Activated naive CD8-positive, alpha-beta T cell treated with anti-CD3 and anti-CD28 coated beads for 36 hours (primary cell): ENCODE data around the gene SCAF1. TPM values are rescaled to one million over a fixed set of nuclear protein-coding genes. Genes with fewer than 3 reads are reported as not detected.

Source experiments
- DNase-seq: peaks from one replicate; pipeline ENCODE4 v3.0.0; 2021
- H3K27ac Mint-ChIP-seq: one replicate; pipeline ENCODE4 v1.8.0; 2022; ENCODE audit warnings: mild to moderate bottlenecking, moderate library complexity, mixed read lengths
- H3K27me3 Mint-ChIP-seq: one replicate; pipeline ENCODE4 v1.8.0; 2022; ENCODE audit warnings: mild to moderate bottlenecking, mixed read lengths
- H3K36me3 Mint-ChIP-seq: one replicate; pipeline ENCODE4 v1.8.0; 2021; ENCODE audit warnings: mild to moderate bottlenecking, mixed read lengths
- H3K4me1 Mint-ChIP-seq: one replicate; pipeline ENCODE4 v1.8.0; 2021; ENCODE audit warnings: mixed read lengths
- H3K4me3 Mint-ChIP-seq: one replicate; pipeline ENCODE4 v1.8.0; 2022; ENCODE audit warnings: mild to moderate bottlenecking, moderate library complexity, mixed read lengths
- H3K9me3 Mint-ChIP-seq: one replicate; pipeline ENCODE4 v1.8.0; 2022; ENCODE audit warnings: mixed read lengths
- total RNA-seq, 2 experiments: library from RNA; stranded (reverse); gene quantifications; one replicate each; pipeline ENCODE4 v1.2.3, GENCODE V29; 2021

The SCAF1 gene
- total RNA-seq, 2 experiments from 2014 or later: 58.9 to 62.2 TPM

- H3K27me3 Mint-ChIP-seq: no peaks in the 10 kb centered on the region
- peak; percentile 98 for DNase-seq
- peaks cover 27% of the 10 kb centered on the region for H3K4me1 Mint-ChIP-seq
- H3K4me3 Mint-ChIP-seq: peak within 1 kb of the TSS; percentile 95
- H3K27ac Mint-ChIP-seq: peak within 1 kb of the TSS; percentile 92
- no peaks in the 10 kb centered on the region for H3K9me3 Mint-ChIP-seq
- H3K36me3 Mint-ChIP-seq: peaks cover 10% of the 10 kb centered on the region
Measured at GRCh38 chr19:49665351-49666119, 23.5 kb downstream of the SCAF1 start, which contains the start of the genes BCL2L12 and IRF3. BCL2L12 (plus strand) TSS chr19:49665933; CDS start chr19:49666693, 760 bp downstream. IRF3 (minus strand) TSS chr19:49665857; CDS start chr19:49664838, 1,019 bp downstream.

DNA sequence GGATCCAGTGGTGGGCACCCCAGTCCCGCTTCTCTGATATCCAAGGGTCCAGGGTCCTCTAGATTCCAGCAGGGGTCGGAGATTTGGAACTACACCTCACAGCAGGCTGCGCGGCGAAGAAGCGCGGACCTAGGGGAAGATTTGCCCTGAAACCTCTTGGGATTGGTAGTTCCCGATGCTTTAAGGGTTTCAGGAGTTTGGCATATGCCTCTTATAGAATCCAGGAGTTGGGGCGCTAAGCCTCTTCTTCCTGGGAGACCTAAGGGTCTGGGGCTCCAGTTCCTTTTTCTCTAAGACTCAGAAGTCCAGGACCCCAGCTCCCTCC is 24.1 kb downstream of the SCAF1 start:
- no peak for DNase-seq
- peaks cover 10% of the 10 kb centered on the region for H3K36me3 Mint-ChIP-seq
- H3K4me3 Mint-ChIP-seq: peak overlapping the region; percentile 95
- peak overlapping the region; percentile 92 for H3K27ac Mint-ChIP-seq
- peaks cover 27% of the 10 kb centered on the region for H3K4me1 Mint-ChIP-seq
- H3K27me3 Mint-ChIP-seq: no peaks in the 10 kb centered on the region
- H3K9me3 Mint-ChIP-seq: no peaks in the 10 kb centered on the region

GRCh38 chr19:49667473-49667872 is 25.5 kb downstream of the SCAF1 start:
- Mint-ChIP-seq H3K9me3 (no peaks in the 10 kb centered on the region), H3K4me1 (peaks cover 34% of the 10 kb centered on the region), H3K36me3 (peaks cover 16% of the 10 kb centered on the region), H3K4me3 (peak overlapping the region; percentile 95), H3K27me3 (no peaks in the 10 kb centered on the region), H3K27ac (no peak overlapping the region)
- no peak for DNase-seq

DNA sequence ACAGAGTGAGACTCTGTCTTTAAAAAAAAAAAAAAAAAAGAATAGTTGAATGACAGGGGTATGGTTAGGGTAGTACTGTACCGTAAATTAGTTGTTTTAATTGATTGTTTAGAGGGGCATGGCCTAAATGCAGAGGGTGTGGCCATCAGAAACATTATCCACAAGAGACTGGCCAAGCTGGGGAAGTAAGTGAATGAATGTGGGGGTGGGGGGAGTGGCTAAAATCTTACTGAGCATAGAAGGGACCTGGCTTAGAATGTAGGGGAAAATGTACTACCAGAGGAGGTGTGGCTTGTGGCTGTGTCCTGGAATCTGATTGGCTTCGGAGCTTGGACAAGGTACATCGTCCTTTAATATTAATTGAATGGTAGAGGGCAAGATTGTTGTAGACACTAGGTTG is 27.5 kb downstream of the SCAF1 start:
- Mint-ChIP-seq H3K27ac (no peak overlapping the region), H3K27me3 (no peaks in the 10 kb centered on the region), H3K9me3 (no peaks in the 10 kb centered on the region), H3K4me3 (no peak overlapping the region), H3K4me1 (peaks cover 19% of the 10 kb centered on the region), H3K36me3 (peaks cover 10% of the 10 kb centered on the region)
- no peak for DNase-seq

DNA sequence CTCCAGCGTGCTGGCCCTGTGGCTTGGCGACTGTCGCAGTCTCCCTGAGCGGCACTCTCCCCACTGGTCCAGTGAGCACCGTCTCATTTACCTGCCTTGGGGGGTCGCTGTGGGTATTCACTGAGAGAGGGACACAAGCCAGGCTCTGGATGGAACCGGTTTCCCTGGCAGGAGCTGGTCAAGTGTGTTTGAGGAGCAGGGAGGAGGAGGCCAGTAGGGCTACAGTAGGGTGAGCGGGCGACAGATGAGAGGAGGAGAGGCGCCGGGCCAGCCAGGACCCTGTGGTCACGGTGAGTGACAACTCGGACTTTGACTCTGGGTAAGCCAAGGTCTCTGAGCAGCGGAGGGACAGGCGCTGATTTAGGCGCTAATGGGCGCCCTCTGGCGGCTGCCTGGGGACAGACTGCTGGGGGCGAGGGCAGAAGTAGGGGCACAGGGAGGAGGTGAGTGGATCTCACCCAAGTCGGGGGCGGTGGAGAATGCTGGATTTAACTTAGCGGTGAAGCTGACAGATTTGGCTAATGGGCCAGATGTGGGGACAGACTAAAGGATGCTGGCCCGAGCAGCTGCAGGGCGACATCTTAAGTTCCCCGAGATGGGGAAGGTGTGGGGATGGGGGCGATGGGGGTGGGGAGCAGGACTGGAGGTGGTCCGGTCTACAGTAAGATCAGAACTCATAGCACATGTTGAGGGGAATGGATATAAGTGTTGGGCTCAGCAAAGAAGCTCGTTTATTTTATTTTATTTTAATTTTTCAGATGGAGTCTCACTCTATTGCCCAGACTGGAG is 30.3 kb downstream of the SCAF1 start:
- Mint-ChIP-seq H3K27me3 (peaks cover 4% of the 10 kb centered on the region), H3K9me3 (no peaks in the 10 kb centered on the region), H3K27ac (no peak overlapping the region), H3K4me1 (peaks cover 17% of the 10 kb centered on the region), H3K4me3 (peak overlapping the region; percentile 26), H3K36me3 (peaks cover 6% of the 10 kb centered on the region)
- peak; percentile 75 for DNase-seq

- peaks cover 27% of the 10 kb centered on the region for H3K4me1 Mint-ChIP-seq
- DNase-seq: no peak
- H3K4me3 Mint-ChIP-seq: peak overlapping the region; percentile 92
- H3K9me3 Mint-ChIP-seq: no peaks in the 10 kb centered on the region
- H3K27ac Mint-ChIP-seq: peak overlapping the region; percentile 99
- H3K27me3 Mint-ChIP-seq: peaks cover 4% of the 10 kb centered on the region
- peaks cover 25% of the 10 kb centered on the region for H3K36me3 Mint-ChIP-seq
Measured at GRCh38 chr19:49676136-49676783, 34.3 kb downstream of the SCAF1 start.

DNA sequence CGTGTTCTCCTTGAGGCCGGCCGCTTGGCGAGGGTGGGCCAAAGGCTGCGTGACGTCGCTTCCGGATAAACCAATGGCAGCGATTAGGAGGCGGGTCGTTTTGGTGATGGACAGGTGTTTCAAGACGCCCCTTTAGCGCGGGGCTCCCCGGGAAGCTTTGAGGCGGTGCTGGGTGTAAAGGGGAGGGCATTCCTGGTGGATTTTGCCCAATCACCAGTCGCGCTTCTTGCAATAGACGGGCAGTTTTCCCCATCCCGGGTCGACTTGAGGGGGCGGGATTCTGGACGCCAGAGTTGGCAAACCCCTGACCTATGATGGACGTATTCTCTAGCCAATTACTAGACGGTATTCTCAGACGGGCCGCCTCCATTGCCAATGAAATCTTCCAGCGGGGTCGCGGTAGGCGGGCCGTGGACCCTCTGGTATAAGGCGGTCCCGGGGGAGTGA is 34.8 kb downstream of the SCAF1 start:
- Mint-ChIP-seq H3K4me1 (peaks cover 27% of the 10 kb centered on the region), H3K27me3 (peaks cover 4% of the 10 kb centered on the region), H3K4me3 (peak overlapping the region; percentile 92), H3K27ac (peak overlapping the region; percentile 99), H3K9me3 (no peaks in the 10 kb centered on the region), H3K36me3 (peaks cover 26% of the 10 kb centered on the region)
- DNase-seq: peak; percentile 99

DNA sequence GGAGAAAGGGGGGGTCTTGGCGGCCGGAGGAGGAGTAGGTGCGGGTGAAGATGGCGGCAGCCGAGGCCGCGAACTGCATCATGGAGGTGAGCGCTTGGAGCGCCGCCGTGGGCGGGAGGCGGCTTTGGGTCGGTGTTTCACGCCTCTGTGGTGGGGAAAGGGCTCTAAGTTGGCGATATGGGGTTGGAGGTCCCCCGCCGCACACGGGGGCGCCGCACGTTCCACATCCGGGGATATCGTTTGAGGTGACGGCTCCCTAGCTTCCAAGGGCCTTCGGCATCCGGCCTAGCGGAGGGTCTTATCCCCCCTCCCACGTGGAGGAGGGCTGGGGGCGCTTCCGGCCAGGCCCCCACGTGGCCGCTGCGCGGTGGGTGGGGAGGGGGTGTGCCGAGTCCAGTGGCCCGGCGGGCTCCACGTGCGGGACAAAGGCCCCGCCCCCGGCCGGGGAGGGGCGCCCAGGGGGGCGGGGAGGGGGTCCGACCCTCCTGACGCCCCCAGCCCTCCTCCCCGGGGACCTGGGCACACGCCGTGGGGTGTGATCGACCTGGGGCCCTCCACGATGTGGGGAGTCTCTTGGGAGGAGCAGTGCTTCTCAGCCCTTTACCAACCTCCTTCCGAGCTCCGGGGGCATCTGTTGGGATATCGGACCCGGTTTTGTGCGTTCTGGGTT is 35.4 kb downstream of the SCAF1 start, which contains the start of gene PRMT1:
PRMT1 (plus strand) TSS at position 41 of the 670 bp plus-strand sequence; CDS start at position 51, 10 bp downstream.
- peaks cover 21% of the 10 kb centered on the region for H3K4me1 Mint-ChIP-seq
- peak within 1 kb of the TSS; percentile 94 for H3K4me3 Mint-ChIP-seq
- H3K27ac Mint-ChIP-seq: peak within 1 kb of the TSS; percentile 99
- peak; percentile 68 for DNase-seq
- no peaks in the 10 kb centered on the region for H3K9me3 Mint-ChIP-seq
- H3K36me3 Mint-ChIP-seq: peaks cover 26% of the 10 kb centered on the region
- H3K27me3 Mint-ChIP-seq: peaks cover 4% of the 10 kb centered on the region

- H3K27ac Mint-ChIP-seq: peak overlapping the region; percentile 95
- peak; percentile 82 for DNase-seq
- H3K27me3 Mint-ChIP-seq: peaks cover 4% of the 10 kb centered on the region
- no peaks in the 10 kb centered on the region for H3K9me3 Mint-ChIP-seq
- peak overlapping the region; percentile 94 for H3K4me3 Mint-ChIP-seq
- peaks cover 20% of the 10 kb centered on the region for H3K4me1 Mint-ChIP-seq
- H3K36me3 Mint-ChIP-seq: peaks cover 29% of the 10 kb centered on the region
Measured at GRCh38 chr19:49677901-49678674, 36.1 kb downstream of the SCAF1 start.

DNA sequence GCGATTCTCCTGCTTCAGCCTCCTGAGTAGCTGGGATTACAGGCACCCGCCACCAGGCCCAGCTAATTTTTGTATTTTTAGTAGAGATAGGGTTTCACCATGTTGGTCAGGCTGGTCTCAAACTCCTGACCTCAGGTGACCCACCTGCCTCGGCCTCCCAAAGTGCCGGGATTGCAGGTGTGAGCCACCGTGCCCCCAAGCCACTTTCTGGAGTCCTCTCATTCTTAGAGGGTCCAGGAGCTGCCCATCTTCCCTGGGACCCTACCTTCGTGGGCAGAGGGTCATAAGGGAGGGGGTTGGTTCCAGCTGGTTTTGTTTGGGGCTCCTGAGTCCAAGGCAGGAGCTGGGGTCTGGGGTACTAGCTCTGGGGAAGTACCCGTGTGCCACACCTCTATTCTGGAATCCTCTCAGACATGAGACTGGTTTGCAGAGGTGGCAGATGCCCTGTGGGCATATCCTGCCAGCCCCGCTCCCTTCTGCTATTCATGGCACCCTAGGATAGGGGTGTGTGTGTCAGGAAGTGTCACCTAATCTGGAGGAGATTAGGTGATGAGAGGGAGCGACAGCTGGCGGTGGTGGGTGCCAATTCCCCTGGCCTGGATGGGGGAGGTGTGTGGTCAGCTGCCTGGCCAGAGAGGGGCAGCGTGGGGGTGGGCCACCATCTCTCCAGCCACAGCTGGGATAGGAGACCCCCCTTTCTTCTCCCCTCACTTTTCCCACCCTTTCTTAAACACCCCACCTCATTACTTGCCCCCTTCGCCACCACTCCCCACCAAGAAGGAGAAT is 37.2 kb downstream of the SCAF1 start:
- DNase-seq: no peak
- peaks cover 20% of the 10 kb centered on the region for H3K4me1 Mint-ChIP-seq
- H3K27me3 Mint-ChIP-seq: peaks cover 4% of the 10 kb centered on the region
- H3K36me3 Mint-ChIP-seq: peaks cover 37% of the 10 kb centered on the region
- peak overlapping the region; percentile 94 for H3K4me3 Mint-ChIP-seq
- H3K27ac Mint-ChIP-seq: peak overlapping the region; percentile 95
- no peaks in the 10 kb centered on the region for H3K9me3 Mint-ChIP-seq

DNA sequence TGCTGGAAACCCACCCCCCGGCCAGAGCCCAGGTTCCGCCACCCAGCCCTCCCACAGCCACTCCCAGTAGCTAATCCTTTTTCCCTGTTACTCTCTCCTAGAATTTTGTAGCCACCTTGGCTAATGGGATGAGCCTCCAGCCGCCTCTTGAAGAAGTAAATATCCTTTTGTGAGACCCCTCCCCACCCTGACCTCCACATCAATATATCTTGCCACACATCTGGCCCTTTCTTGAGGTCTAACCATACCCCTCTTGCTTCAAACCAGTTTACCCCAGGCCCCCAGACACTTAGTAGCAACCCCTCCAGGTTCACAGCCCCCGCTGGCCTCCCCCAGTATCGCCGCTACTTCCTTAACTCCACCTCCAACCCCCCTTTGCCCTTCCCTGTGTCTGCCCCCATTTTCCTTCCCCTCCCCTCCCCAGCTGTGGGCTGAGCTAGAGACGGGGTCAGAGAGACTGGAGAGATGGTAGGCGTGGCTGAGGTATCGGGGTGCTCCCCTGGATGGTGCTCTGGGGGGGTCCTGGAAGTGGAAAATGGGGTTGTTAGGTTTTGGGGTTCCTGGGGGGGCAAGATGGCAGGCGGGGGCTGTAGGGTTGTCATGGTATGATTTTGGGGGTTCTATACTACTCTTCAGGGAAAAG is 37.9 kb downstream of the SCAF1 start:
- peaks cover 4% of the 10 kb centered on the region for H3K27me3 Mint-ChIP-seq
- H3K36me3 Mint-ChIP-seq: peaks cover 38% of the 10 kb centered on the region
- H3K4me1 Mint-ChIP-seq: peaks cover 20% of the 10 kb centered on the region
- H3K9me3 Mint-ChIP-seq: no peaks in the 10 kb centered on the region
- no peak for DNase-seq
- H3K27ac Mint-ChIP-seq: peak overlapping the region; percentile 83
- H3K4me3 Mint-ChIP-seq: peak overlapping the region; percentile 68

DNA sequence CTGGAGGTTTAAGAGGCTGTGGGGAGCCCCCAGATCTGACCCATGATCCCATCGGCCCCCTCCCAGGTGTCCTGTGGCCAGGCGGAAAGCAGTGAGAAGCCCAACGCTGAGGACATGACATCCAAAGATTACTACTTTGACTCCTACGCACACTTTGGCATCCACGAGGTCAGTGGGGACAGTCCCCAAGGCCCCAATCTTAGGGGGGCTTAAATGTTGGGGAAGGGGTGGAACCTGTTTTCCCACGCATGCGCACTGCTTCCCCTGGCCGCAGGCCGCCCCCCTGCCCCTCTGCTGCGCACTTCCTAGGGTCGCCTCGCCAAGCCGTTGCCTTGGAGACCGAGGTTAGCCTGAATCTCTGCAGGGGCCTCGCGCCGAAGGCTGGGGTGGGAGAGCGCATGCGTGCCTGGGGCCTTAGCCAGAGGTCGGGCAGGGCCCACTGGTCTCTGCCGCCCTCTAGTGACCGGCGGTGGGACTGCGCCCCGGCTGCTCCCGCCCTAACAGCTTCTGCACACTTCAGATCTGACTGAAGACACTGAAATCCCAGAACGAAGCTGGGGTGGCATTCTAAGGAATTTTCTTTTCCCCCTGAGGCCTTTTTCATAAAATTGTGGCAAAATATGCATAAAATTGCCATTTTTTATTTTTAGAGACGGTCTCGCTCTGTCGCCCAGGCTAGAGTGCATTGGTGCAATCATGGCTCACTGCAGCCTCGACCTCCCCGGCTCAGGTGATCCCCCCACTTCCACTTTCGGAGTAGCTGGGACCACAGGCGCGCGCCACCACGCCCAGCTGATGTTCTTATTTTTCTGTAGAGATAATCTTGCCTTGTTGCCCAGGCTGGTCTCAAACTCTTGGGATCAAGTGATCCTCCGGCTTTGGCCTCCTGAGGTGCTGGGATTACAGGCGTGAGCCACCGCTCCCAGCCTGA is 38.7 kb downstream of the SCAF1 start:
- peak; percentile 94 for DNase-seq
- Mint-ChIP-seq H3K9me3 (no peaks in the 10 kb centered on the region), H3K27ac (peak overlapping the region; percentile 83), H3K4me1 (peaks cover 23% of the 10 kb centered on the region), H3K36me3 (peaks cover 43% of the 10 kb centered on the region), H3K27me3 (peaks cover 4% of the 10 kb centered on the region), H3K4me3 (peak overlapping the region; percentile 68)
